Measurements from ENCODE around the gene FBXL7. TPM values are rescaled to one million over a fixed set of nuclear protein-coding genes. Genes with fewer than 3 reads are reported as not detected.

Gene FBXL7
- total and polyA plus RNA-seq, 4 donors = 0.24 to 1.4 (median 1.2) TPM

DNA sequence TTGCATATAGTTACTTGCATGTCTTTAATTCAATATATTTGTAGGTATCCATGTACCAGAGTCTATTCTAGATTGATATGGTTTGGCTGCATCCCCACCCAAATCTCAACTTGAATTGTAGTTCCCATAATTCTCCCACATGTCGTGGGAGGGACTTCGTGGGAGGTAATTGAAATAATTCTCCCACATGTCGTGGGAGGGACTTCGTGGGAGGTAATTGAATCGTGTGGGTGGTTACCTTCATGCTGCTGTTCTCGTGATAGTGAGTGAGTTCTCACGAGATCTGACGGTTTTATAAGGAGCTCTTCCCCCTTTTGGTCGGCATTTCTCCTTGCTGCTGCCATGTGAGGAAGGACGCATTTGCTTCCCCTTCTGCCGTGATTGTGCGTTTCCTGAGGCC lies 16.5 kb downstream of the FBXL7 start:
- no peak overlapping the region for H3K27ac ChIP-seq (ENCODE audit: low read depth in 1 of 2, low read length in 2 of 2)
- H3K4me3 ChIP-seq (ENCODE audit: low read depth in 1 of 3, low read length in 3 of 3) = no peak overlapping the region
- H3K36me3 ChIP-seq (ENCODE audit: control insufficient read depth in 4 of 4, insufficient read depth in 3 of 4, low read depth in 1 of 4, low read length in 3 of 4) = no peaks in the 10 kb centered on the region
- H3K27me3 ChIP-seq (ENCODE audit: control insufficient read depth in 4 of 4, insufficient read depth in 4 of 4, low read length in 3 of 4) = no peaks in the 10 kb centered on the region
- H3K9ac ChIP-seq (ENCODE audit: low read depth in 1 of 2, low read length in 2 of 2) = no peak overlapping the region
- TF ChIP-seq, protein P1, sequence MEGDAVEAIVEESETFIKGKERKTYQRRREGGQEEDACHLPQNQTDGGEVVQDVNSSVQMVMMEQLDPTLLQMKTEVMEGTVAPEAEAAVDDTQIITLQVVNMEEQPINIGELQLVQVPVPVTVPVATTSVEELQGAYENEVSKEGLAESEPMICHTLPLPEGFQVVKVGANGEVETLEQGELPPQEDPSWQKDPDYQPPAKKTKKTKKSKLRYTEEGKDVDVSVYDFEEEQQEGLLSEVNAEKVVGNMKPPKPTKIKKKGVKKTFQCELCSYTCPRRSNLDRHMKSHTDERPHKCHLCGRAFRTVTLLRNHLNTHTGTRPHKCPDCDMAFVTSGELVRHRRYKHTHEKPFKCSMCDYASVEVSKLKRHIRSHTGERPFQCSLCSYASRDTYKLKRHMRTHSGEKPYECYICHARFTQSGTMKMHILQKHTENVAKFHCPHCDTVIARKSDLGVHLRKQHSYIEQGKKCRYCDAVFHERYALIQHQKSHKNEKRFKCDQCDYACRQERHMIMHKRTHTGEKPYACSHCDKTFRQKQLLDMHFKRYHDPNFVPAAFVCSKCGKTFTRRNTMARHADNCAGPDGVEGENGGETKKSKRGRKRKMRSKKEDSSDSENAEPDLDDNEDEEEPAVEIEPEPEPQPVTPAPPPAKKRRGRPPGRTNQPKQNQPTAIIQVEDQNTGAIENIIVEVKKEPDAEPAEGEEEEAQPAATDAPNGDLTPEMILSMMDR (IDR thresholded peaks at IDR 0.05; ENCODE audit: low read depth, low read length, missing input control) = no peak
- TF ChIP-seq, protein P2, sequence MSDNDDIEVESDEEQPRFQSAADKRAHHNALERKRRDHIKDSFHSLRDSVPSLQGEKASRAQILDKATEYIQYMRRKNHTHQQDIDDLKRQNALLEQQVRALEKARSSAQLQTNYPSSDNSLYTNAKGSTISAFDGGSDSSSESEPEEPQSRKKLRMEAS (IDR thresholded peaks at IDR 0.05) = no peak
- TF ChIP-seq, protein P3, sequence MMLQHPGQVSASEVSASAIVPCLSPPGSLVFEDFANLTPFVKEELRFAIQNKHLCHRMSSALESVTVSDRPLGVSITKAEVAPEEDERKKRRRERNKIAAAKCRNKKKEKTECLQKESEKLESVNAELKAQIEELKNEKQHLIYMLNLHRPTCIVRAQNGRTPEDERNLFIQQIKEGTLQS (IDR thresholded peaks at IDR 0.05) = no peak
- TF ChIP-seq FOXA2 (IDR thresholded peaks at IDR 0.05) (no peak), HNF4G (IDR thresholded peaks at IDR 0.05) (no peak), EGR1 (IDR thresholded peaks at IDR 0.05; ENCODE audit: low read depth in 2 of 2) (no peak), RXRA (IDR thresholded peaks at IDR 0.05) (no peak), TAF1 (conservative IDR thresholded peaks at IDR 0.05) (no peak)
- TF ChIP-seq, protein P4, sequence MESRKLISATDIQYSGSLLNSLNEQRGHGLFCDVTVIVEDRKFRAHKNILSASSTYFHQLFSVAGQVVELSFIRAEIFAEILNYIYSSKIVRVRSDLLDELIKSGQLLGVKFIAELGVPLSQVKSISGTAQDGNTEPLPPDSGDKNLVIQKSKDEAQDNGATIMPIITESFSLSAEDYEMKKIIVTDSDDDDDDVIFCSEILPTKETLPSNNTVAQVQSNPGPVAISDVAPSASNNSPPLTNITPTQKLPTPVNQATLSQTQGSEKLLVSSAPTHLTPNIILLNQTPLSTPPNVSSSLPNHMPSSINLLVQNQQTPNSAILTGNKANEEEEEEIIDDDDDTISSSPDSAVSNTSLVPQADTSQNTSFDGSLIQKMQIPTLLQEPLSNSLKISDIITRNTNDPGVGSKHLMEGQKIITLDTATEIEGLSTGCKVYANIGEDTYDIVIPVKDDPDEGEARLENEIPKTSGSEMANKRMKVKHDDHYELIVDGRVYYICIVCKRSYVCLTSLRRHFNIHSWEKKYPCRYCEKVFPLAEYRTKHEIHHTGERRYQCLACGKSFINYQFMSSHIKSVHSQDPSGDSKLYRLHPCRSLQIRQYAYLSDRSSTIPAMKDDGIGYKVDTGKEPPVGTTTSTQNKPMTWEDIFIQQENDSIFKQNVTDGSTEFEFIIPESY (IDR thresholded peaks at IDR 0.05) = no peak
- no peaks in the 10 kb centered on the region for H3K9me3 ChIP-seq (ENCODE audit: control insufficient read depth in 4 of 4, low read length in 3 of 4)
- no peaks in the 10 kb centered on the region for H3K4me1 ChIP-seq (ENCODE audit: control insufficient read depth in 4 of 4, insufficient read depth in 4 of 4, low read length in 3 of 4)
- no peak for DNase-seq (ENCODE audit: low spot score)
- 82% methylated on average over 12 of the region's 12 CpGs for WGBS

DNA sequence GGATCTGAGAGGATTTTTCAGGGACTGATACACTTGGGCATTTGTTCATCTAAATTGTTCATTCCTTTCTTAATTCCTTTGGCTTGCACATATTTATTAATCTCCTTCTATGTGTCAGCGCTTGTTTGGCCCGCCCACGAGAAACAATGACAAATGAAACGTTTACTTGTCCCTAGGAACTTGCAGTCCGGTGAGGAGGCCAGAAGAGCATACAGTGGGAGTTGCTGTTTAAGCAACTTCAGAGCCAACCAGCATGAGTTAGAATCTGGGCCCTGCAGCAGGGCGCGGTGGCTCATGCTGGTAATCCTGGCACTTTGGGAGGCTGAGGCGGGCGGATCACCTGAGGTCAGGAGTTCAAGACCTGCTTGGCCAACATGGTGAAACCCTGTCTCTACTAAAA lies 18.8 kb downstream of the FBXL7 start:
- 91% methylated on average over 9 of the region's 9 CpGs for WGBS
- H3K36me3 ChIP-seq (ENCODE audit: control insufficient read depth in 4 of 4, insufficient read depth in 3 of 4, low read depth in 1 of 4, low read length in 3 of 4) = no peaks in the 10 kb centered on the region
- no peak overlapping the region for H3K27ac ChIP-seq (ENCODE audit: low read depth in 1 of 2, low read length in 2 of 2)
- H3K4me3 ChIP-seq (ENCODE audit: low read depth in 1 of 3, low read length in 3 of 3) = no peak overlapping the region
- no peak for DNase-seq (ENCODE audit: low spot score)
- no peaks in the 10 kb centered on the region for H3K4me1 ChIP-seq (ENCODE audit: control insufficient read depth in 4 of 4, insufficient read depth in 4 of 4, low read length in 3 of 4)
- H3K9me3 ChIP-seq (ENCODE audit: control insufficient read depth in 4 of 4, low read length in 3 of 4) = no peaks in the 10 kb centered on the region
- H3K27me3 ChIP-seq (ENCODE audit: control insufficient read depth in 4 of 4, insufficient read depth in 4 of 4, low read length in 3 of 4) = no peaks in the 10 kb centered on the region
- no peak for TF ChIP-seq RAD21 (IDR thresholded peaks at IDR 0.05)
- no peak for TF ChIP-seq JUND (IDR thresholded peaks at IDR 0.05)
- TF ChIP-seq HNF4A (conservative IDR thresholded peaks at IDR 0.05) = no peak
- no peak for TF ChIP-seq SP1 (IDR thresholded peaks at IDR 0.05)
- no peak for TF ChIP-seq RXRA (IDR thresholded peaks at IDR 0.05)
- no peak for TF ChIP-seq YY1 (IDR thresholded peaks at IDR 0.05)
- TF ChIP-seq, protein P2 (IDR thresholded peaks at IDR 0.05) = no peak
- H3K9ac ChIP-seq (ENCODE audit: low read depth in 1 of 2, low read length in 2 of 2) = no peak overlapping the region

DNA sequence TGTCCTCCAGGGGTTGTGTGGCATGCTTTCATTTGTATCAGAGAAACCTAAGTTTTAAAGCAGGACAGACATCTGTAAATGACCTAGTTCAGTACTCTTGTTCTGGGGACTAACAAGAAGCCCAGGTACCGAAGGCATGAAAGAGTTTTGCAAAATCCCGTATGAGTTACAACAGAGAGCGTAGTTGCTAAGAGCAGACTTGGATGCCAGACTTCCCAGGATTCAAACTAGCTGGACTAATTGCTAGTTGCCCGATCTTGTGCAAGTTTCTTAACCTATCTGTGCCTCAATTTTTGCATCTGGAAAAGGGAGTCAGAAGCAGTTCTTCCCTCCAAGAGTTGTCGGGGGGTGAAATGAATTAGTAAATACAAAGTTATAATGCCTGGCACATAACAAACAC lies 20.9 kb downstream of the FBXL7 start:
- 78% methylated on average over 5 of the region's 5 CpGs for whole genome bisulfite sequencing
- no peak overlapping the region for H3K9ac ChIP-seq (ENCODE audit: low read depth in 1 of 2, low read length in 2 of 2)
- no peaks in the 10 kb centered on the region for H3K9me3 ChIP-seq (ENCODE audit: control insufficient read depth in 4 of 4, low read length in 3 of 4)
- H3K27me3 ChIP-seq (ENCODE audit: control insufficient read depth in 4 of 4, insufficient read depth in 4 of 4, low read length in 3 of 4) = no peaks in the 10 kb centered on the region
- no peak overlapping the region for H3K27ac ChIP-seq (ENCODE audit: low read depth in 1 of 2, low read length in 2 of 2)
- H3K4me1 ChIP-seq (ENCODE audit: control insufficient read depth in 4 of 4, insufficient read depth in 4 of 4, low read length in 3 of 4) = no peaks in the 10 kb centered on the region
- no peak for DNase-seq (ENCODE audit: low spot score)
- no peaks in the 10 kb centered on the region for H3K36me3 ChIP-seq (ENCODE audit: control insufficient read depth in 4 of 4, insufficient read depth in 3 of 4, low read depth in 1 of 4, low read length in 3 of 4)
- TF ChIP-seq HNF4A (conservative IDR thresholded peaks at IDR 0.05) (no peak), NR2F2 (IDR thresholded peaks at IDR 0.05) (no peak)
- H3K4me3 ChIP-seq (ENCODE audit: low read depth in 1 of 3, low read length in 3 of 3) = no peak overlapping the region

Data from liver (tissue), 9 donors.